HG03378 (cell line): ENCODE data around the gene ANKRD16.
A peak's percentile ranks its signal among the peaks of the same experiment; 100 is the strongest.
"Not testable (repeated sequence)": the region's sequence is repeated elsewhere in the genome, so short reads cannot be mapped to it uniquely, and the experiment has no call there.

Source experiments
- ATAC-seq: cut with Tn5 transposase; IDR thresholded peaks from one replicate; pipeline ENCODE4 v1.9.1; 2021; ENCODE audit warnings: mild to moderate bottlenecking, moderate library complexity; ENCODE audit not compliant: unreplicated experiment

ANKRD16 gene

GRCh38 chr10:5840314-5841307 is 49.1 kb downstream of the ANKRD16 start:
- ATAC-seq: peak; percentile 70

DNA sequence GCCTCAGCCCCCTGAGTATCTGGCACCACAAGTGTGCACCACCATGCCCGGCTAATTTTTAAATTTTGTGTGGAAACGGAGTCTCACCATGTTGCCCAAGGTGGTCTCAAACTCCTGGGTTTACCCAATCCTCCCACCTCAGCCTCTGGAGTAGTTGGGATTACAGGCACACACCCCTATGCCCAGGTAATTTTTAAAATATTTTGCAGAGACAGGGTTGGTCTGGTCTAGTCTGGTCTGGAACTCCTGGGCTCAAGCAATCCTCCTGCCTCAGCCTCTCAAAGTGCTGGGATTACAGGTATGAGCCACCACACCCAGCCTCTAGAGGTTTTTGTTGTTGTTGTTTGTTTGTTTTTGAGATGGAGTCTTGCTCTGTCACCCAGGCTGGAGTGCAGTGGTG is 53.5 kb downstream of the ANKRD16 start:
- ATAC-seq: not testable (repeated sequence)

GRCh38 chr10:5835446-5836095 is 54.1 kb downstream of the ANKRD16 start:
- ATAC-seq: no peak

DNA sequence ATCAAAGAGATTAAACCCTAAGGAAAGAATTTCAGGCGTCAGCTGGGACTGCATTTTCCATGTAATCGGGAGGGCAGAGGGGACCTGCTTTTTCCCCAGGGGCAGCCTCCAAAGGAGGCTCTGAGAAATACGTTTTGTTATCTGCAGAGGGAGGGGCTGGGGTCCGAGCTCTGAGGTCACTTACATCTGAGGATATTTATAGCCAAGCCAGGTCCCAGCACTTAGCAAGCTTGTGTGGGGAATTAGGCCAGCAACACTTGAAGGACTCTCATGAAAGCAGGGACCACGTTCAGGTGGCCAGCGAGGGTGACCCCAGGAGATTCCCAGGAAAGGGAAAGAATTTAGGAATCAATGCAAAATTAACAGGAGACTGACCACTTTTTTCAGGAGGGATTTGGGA is 55.9 kb downstream of the ANKRD16 start:
- ATAC-seq: no peak

DNA sequence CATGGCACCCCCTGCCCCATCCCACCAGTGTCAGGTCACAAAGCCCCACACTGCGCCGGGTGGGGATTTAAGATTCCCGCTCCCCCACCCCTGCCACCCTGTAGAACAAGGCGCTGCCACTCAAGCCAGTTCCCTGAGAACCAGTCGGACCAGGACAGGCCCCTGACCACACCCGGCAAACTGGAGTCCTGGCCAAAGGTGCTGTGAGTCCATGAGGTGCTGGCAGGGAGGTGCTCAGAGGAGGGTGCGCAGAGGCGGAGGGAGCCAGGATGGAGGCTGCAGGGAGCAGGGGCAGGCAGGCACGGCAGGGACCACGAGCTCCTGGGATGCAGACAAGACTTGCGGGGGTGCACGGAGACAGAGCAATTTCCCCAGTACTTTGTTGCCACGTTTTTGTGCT is 56.7 kb downstream of the ANKRD16 start:
- no peak for ATAC-seq

GRCh38 chr10:5831446-5831782 is 58.3 kb downstream of the ANKRD16 start:
- no peak for ATAC-seq

- ATAC-seq: no peak
Observed at GRCh38 chr10:5830629-5831445, 58.9 kb downstream of the ANKRD16 start.

- no peak for ATAC-seq
Observed at GRCh38 chr10:5829267-5829666, 60.4 kb downstream of the ANKRD16 start.

- no peak for ATAC-seq
Observed at GRCh38 chr10:5828725-5829124, 61.0 kb downstream of the ANKRD16 start.

DNA sequence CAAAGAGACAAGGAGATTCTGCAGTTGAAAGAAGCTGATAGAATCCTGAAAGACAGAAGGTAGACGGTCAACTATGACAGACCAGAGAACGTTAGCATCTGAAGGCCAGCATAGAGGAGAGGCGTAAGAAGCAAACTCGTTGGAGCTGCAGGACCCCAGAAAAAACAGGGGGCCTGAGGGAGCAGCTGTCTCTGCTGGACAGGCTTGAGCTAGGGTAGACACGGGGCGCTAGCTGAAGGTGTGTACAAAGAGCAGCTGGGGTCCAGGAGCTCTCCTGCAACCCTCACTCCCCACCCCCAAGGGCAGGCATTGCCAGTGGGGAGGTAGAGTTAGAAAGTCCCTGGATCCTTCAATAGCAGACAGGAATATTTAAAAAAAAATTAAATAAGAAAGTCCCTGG is 61.9 kb downstream of the ANKRD16 start:
- no peak for ATAC-seq

- not testable (repeated sequence) for ATAC-seq
Observed at GRCh38 chr10:5826511-5826910, 63.2 kb downstream of the ANKRD16 start.

DNA sequence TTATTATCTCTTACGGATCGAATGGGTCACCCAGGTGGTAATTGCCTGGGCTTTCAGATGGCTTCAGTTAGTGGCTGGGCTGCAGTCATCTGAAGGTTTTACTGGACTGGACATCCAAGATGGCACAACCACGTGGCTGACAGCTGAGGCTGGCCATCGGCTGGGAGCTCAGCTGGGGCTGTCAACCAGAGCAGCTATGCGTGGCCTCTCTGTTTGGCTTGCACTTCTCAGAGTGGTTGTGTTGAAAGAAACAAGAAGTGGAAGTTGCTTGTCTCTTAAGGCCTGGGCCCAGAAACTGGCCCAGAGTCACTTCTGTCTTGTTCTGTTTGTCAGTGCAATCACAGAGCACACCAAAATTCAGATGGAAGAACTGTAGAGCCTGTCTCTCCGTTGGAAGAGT is 70.8 kb downstream of the ANKRD16 start:
- no peak for ATAC-seq

DNA sequence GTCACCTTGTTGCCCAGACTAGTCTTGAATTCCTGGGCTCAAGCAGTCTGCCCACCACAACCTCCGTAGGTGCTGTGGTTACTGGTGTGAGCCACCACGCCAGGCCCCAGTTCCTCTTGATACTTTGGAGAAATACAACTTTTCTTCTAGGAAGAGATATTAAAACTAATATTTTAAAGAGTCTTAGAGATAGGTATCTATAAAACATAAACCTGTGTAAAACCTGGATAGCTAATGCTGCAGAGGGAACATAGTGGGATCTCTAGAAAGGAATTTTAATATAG is 71.7 kb downstream of the ANKRD16 start:
- ATAC-seq: no peak

DNA sequence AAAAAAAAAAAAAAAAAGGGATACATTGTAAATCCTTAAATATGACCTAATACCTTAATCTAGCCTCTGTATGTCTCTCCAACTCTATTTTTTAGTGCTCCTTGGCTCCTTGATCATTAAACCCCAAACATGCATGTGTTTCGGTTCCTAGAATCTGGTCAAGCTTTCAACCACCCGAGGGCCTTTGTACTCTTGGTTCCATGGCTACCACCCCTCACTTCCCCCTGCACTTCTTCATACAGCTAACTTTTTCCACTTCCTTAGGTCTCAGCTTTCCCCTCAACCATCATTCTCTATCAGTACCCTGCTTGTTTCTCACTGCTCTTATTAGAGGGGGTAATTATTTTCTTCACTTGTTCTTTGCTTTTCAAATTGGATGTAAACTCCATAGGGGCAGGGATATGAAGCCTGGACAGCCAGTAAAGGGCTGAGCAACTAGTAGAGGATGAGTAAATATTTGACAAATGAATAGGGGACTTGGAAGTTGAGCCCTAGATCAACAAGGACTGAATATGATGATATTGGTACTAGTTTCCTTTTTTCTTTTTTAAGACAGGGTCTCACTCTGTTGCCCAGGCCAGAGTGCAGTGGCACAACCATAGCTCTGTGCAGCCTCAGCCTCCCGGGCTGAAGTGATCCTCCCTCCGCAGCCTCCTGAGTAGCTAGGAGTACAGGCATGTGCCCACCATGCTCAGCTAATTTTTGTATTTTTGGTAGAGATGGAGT is 72.2 kb downstream of the ANKRD16 start:
- no peak for ATAC-seq

DNA sequence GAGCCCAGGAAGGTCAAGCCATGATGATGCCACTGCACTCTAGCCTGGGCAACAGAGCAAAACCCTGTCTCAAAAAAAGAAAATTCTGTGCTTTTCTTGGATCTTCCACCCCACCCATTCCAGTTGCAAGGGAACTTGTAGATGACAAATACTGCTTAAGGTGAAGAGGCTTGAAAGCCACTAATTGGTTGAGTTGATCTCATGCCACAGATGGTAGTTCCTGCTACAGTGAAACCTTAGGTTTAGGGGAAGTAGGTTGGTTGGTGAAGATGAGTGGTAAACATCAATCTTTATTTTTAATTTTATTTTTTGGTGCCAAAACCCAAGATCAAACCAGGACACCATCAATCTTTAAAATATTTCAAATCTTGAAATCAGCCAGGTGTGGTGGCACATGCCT is 73.5 kb downstream of the ANKRD16 start:
- ATAC-seq: peak; percentile 25

GRCh38 chr10:5814110-5815107 is 75.3 kb downstream of the ANKRD16 start:
- no peak for ATAC-seq

- ATAC-seq: peak; percentile 70
Observed at GRCh38 chr10:5813341-5814109, 76.2 kb downstream of the ANKRD16 start, which contains the start of gene GDI2. TSS of gene GDI2 (minus strand) at chr10:5813434. CDS start at chr10:5813258, 176 bp downstream.

DNA sequence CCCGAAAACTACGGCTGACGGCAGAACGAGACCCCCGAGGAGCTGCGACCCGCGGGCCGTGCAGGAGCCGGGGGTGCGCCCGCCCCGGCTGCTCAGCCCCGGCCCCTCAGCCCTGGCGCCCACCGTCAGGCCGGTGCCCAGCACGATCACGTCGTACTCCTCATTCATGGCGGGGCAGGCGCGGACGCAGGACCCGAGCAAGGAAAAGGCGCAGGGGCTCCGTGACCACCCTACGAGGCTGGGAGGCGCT is 76.7 kb downstream of the ANKRD16 start:
- peak; percentile 6 for ATAC-seq
